Heart left ventricle (tissue), 13 donors: ENCODE data around the gene CNOT4.

Experiments
- CTCF ChIP-seq, 12 donors: fragments of 200-600 bp; sonication (generic) in 4 of 12; IDR thresholded peaks; one replicate each; pipeline versions ENCODE4 v1.5.0 to v1.8.0; 2018 to 2022; ENCODE audit warnings: antibody characterized with exemption in 12 of 12, mild to moderate bottlenecking in 5 of 12
- POLR2A ChIP-seq, 2 donors: fragments of 450-650 bp; IDR thresholded peaks; one replicate each; pipeline ENCODE4 v1.6.1; 2017; ENCODE audit warnings: antibody characterized with exemption in 2 of 2, mild to moderate bottlenecking in 2 of 2, moderate library complexity in 2 of 2
- donor health status: ischemic (EF 13 %, LVEDD 7.1; RV severe dilation, severe dysfunction).
- donor health status: DM: no; HTN: yes; CAD: no.
- donor health status: DM: no; HTN: no; CAD: no.
- donor health status: ischemic (EF 25% LVEDD 6.9; RV normal size, moderate dysfunction).
- donor health status: ischemic (EF 25% LVEDD 5.7; RV mildly dilated, moderate dysfunction).
- donor health status: ischemic (EF 35%, LVEDD 5.7; RV mildly dilated, moderate dysfunction).
- donor health status: nonischemic (EF 11% LVEDD 7.7; RV severe dilation, severe dysfunction).
- donor health status: DM: yes; HTN: yes; CAD: no.
- donor health status: PGD.
- donor health status: ischemic (EF 29% LVEDD 5.4; RV normal size, mild dysfunction).
- donor health status: nonischemic (EF 23%, LVEDD 6.1; RV moderate dilation, normal function).

DNA sequence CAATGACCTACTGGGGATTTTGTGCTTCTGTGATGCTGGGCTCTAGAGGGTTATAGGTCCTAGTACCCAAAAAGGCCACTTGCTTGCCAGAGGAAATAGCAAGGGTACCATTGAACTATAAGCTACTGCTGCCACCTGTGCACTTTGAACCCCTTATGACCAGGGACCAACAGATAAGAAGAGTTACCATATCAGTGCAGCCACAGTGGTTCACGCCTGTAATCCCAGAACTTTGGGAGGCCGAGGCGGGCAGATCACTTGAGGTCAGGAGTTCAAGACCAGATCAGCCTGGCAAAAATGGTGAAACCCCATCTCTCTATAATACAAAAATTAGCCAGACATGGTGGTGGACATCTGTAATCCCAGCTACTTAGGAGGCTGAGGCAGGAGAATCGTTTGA is 15.5 kb upstream of the CNOT4 start:
- TF ChIP-seq POLR2A (IDR thresholded peaks at IDR 0.05): no peak
- TF ChIP-seq CTCF (IDR thresholded peaks at IDR 0.05): no peak
